ENCODE results near the gene TNFRSF13B.

The TNFRSF13B gene

DNA sequence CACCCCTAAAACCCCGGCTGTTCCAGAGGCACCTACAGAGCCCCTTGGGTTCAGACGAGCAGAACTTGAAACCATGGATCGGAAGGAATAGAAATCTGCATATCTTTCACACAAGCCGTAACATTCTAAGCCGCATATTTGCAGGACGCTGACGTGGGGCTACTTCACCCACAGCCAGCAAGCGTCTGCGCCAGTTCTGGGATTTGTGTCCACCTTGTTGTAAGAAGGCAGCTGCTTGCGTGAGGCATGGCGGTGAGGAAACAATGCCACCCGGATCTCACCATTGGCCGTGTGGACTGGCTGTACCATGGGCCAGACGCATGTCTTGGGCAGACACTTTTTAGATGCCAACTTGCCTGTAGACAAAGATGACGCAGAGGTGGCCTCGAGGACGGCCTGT is 34.5 kb downstream of the TNFRSF13B start:
- DNase-seq (ENCODE audit: low spot score): no peak

- DNase-seq (ENCODE audit: low spot score): no peak
Observed at GRCh38 chr17:16936536-16937310, 35.2 kb downstream of the TNFRSF13B start.

GRCh38 chr17:16935786-16936185 is 36.1 kb downstream of the TNFRSF13B start:
- DNase-seq (ENCODE audit: low spot score): no peak

DNA sequence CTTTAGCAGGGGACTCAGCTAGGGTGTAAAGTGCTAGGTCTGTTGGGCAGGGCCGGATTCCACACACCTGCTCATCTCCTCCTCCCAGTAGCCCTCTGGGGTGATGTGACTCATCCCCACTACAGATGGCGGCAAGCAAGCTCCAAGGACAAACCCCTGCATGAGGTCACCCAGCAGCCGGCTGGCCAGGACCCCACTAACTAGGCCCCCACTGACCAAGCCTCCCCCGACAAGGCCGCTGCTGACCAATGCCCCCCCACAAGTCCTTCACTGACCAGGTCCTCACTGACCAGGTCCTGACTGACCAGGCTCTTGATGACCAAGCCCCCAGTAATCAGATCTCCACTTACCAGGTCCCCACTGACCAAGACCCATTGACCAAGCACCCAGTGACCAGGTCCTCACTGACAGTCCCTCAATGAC is 36.7 kb downstream of the TNFRSF13B start:
- no peak for DNase-seq (ENCODE audit: low spot score)

- peak; percentile 3 for DNase-seq (ENCODE audit: low spot score)
Observed at GRCh38 chr17:16934836-16935235, 37.1 kb downstream of the TNFRSF13B start.

GRCh38 chr17:16934133-16934795 is 37.7 kb downstream of the TNFRSF13B start:
- DNase-seq (ENCODE audit: low spot score): peak; percentile 1

DNA sequence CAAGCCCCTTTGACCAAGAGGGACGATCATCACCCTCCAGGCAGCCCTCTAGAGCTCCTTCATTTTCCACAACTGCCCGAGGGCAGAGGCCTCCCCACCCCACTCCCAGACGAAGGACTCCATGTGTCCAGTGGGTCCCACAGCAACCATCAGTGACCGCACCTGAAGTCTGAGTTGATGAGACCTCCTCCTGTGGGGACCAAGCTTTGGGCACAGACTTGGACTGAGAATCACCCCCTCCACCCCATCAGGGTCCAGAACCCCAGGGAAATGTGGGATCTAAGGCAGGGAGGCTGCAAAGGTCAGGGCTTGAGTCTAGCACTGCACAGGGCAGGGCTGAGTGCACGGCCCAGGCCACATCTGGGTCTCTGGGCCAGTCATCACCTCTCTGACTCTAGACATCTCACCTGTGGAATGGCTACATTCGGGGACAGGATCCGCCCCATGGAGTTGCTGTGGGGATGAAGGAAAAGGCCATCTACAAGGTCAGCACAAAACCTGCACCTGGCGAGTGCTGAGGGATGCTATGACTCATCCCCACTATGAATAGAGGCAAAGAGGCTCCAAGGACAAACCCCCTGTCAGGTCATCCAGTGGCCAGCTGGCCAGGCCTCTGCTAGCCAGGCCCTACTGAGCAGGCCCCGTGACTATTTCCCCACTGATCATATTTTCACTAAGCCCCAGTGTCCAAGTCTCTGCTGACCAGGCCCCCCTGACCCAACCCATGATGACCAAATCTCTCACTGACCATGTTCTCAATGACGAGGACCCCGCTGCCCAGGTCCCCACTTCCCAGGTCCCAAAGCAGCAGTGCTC is 38.4 kb downstream of the TNFRSF13B start:
- peak; percentile 1 for DNase-seq (ENCODE audit: low spot score)

DNA sequence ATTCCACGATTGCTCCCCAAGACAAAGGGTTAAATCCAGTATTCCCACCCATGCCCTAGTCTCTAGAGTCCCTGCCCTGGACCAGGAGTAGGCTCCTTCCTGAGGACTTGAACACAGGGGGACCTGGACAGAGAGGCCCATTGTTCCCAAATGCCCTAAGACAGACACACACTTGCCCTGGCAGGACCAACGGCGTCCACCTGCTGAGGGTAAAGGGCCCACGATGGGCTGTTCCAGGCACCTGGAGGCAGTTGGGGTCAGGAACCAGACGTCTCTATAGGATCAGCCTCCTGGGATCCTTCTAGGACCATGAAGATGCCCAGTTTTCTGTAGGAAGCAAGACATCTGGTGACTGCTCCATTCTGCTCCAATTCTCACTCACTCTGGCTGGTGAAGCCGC is 39.3 kb downstream of the TNFRSF13B start:
- DNase-seq (ENCODE audit: low spot score): no peak

- DNase-seq (ENCODE audit: low spot score): no peak
Observed at GRCh38 chr17:16932156-16932555, 39.8 kb downstream of the TNFRSF13B start.

DNA sequence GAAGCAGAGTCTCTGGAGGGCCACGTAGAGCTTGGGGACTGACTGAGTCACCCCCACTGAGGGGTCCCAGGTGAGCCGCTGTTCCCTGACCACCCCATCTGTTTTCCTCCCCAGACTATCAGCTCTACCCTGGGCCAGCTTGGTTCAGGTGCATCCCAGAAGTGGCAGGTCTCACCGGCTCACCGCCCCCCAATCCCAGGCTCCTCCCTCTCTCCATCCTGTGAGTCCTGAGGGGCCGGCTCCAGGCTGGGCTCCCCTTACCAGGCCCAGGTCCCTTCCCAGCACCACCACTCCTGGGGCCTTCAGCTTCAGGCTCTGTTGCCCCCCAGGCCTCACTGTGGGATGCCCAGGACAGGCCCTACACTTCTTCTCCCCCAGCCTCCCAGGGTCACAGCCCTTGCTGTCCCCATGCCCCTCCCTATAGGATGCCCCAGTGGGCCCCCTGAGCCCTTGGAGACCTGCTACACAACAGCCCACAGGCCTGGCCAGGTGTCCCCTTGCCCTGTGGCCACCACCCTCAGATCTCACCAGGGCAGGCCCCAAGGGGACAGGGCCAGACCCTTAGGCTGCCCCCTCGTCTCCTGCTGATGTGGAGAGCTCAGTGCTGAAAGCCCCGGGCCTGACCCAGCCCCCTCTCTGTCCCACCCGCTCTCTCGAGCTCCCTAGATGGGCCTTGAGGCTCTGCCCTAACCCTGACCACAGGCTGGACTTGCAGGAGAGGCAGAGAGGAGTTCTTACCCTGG is 40.4 kb downstream of the TNFRSF13B start:
- DNase-seq (ENCODE audit: low spot score): no peak

GRCh38 chr17:16930571-16931317 is 41.2 kb downstream of the TNFRSF13B start:
- no peak for DNase-seq (ENCODE audit: low spot score)

GRCh38 chr17:16929757-16930520 is 42.0 kb downstream of the TNFRSF13B start:
- no peak for DNase-seq (ENCODE audit: low spot score)

GRCh38 chr17:16929035-16929680 is 42.8 kb downstream of the TNFRSF13B start:
- DNase-seq (ENCODE audit: low spot score): no peak

GRCh38 chr17:16928406-16929034 is 43.4 kb downstream of the TNFRSF13B start:
- no peak for DNase-seq (ENCODE audit: low spot score)

- DNase-seq (ENCODE audit: low spot score): no peak
Observed at GRCh38 chr17:16927641-16928321, 44.1 kb downstream of the TNFRSF13B start.

GRCh38 chr17:16926571-16927451 is 45.1 kb downstream of the TNFRSF13B start:
- no peak for DNase-seq (ENCODE audit: low spot score)

- no peak for DNase-seq (ENCODE audit: low spot score)
Observed at GRCh38 chr17:16926061-16926511, 45.8 kb downstream of the TNFRSF13B start.
